GM19351 (cell line): ENCODE data around the gene OTUD1.
A peak's percentile ranks its signal among the peaks of the same experiment; 100 is the strongest.

ENCODE experiments used
- ATAC-seq: cut with Tn5 transposase; IDR thresholded peaks from one replicate; pipeline ENCODE4 v1.9.1; 2021; ENCODE audit warnings: mild to moderate bottlenecking, moderate library complexity; ENCODE audit not compliant: unreplicated experiment

Gene OTUD1

DNA sequence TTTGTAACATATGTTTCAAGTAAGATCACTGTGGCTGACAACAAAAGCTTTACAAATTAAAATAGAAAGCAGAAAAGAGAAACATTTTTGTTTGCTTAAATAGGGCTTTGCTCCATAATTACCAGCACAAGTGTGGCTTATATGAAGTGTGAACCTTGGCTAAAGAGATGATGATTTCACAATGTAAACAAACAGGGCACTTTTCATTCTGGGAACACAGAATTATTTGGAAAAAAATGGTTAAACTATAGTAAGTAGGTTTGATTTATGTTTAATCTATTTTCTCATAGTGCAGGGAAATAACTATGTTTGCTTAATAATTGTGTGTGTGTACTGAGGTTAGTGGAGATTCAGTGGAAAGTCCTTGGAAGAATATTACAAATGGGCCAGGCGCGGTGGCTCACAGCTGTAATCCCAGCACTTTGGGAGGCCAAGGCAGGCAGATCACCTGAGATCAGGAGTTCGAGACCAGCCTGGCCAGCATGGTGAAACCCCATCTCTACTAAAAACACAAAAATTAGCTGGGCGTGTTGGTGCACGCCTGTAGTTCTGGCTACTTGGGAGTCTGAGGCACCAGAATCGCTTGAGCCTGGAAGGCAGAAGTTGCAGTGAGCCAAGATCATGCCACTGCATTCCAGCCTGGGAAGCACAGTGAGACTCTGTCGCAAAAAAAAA lies 19.1 kb upstream of the OTUD1 start:
- no peak for ATAC-seq

DNA sequence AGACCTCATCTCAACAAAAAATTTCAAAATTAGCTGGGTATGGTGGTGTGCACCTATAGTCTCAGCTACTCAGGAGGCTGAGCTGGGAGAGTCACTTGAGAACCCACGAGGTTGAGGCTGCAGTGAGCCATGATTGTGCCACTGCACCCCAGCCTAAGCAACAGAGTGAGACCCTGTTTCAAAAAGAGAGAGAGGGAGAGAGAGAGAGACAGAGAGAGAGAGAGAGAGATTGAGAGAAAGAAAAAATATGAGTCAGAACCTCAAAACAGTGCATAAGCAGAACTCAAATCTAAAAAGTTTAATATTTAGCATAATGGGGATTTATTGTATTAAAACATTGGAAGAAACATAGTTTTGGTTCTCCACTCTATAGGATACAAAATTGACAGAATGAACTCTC lies 17.5 kb upstream of the OTUD1 start:
- ATAC-seq: no peak

DNA sequence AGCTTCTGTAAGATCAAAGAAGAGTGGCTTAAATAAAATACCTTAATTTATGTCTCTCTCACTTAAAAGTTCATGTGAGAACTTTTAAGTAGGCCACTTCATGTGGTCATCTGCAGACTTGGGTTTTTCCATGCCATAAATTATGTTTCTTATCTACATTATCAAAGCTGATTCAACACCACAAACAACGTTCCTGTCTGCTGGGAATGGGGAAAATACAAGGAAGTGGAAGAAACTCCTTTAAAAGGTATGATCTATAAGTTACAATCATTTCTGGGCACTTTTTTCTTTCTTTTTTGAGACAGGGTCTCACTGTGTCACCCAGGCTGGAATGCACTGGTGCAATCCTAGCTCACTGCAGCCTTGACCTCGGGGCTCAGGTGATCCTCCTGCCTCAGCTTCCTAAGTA lies 16.9 kb upstream of the OTUD1 start:
- ATAC-seq: no peak

DNA sequence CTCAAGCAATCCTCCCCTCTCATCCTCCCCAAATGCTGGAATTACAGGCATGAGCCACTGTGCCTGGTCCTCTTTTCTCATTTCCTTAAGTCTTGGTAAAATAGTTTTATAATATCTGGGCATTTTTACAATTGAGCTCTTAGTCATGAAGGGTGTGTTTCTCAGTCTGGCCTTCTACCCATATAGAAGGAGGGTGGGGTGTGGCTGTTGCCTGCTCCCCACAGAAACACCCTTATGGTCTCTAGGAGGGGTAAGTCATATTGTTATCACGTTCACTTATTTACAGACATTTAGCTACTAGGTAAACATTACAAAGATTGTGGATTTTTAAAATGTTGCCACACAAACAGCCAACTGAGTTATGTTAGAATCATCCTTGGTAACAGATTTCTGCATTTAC lies 6.7 kb upstream of the OTUD1 start:
- ATAC-seq: no peak

DNA sequence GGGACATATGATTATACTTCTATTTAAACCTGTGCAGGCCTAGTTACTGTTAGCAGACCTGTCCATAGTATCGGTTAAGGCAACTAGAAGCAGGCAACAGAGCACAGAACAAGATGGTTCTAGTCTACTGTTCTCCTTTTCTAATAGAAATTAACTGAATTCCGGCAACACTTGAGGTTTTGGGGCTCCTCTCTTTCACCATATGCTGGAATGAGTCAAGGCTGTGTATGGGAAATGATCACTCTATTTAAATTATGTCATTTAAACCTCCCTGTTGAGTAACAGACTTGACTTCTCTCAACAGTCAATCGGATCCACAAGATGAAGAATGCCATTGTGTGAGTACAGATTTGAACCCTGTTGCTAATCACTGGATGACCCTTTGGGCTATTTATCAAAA lies 6.2 kb upstream of the OTUD1 start:
- ATAC-seq: no peak

DNA sequence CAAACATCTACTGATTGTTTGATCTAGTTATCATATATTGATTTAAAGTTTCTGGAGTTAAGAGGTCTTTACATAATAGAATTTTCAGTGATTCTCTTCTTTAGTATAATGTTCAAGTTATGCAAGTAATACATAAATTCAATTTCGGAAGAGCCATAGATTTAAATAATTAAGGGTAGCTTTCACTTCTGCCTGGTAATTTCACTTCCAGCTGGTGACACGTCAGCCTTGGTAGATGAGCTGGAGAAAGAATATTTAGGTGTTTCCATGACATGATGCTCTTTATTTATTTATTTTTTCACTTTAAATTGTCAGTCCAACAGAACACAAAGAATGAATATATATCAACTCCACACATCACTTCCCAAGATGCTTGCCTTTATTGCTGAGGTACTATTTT lies 5.2 kb upstream of the OTUD1 start:
- no peak for ATAC-seq

DNA sequence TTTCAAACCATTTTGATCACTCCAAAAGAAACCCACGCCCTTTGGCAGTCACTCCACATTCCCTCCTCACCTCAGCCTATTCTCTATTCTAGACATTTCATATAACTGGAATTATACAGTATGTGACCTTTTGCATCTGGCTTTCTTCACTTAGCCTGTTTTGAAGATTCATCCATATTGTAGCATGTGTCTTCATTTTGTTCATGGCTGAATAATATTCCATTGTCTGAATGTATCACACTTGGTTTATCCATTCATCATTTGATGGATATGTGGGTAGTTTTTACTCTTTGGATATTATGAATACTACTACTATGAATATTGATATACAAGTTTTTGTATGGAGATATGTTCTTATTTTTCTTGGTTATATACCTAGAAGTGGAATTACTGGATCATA lies 3.5 kb upstream of the OTUD1 start:
- ATAC-seq: no peak

DNA sequence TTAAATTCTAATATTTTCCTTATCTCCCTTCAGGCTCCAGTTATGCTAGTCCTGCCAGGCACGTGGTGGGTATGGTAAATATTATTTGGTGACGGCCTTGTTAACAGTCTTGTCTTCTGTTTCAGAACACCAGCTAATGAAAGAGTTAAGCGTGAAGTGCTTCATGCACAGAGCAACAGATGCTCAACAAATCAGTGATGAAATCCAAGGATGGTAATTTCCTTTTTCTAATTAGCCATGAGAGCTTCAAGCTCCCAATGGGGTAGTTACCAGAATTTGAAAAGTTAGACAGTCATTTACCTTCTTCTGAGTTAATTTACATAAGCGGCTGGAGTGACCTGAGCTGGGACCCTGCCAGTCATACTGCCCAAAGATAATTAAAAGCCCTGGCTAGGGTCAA lies 1.9 kb upstream of the OTUD1 start:
- no peak for ATAC-seq

DNA sequence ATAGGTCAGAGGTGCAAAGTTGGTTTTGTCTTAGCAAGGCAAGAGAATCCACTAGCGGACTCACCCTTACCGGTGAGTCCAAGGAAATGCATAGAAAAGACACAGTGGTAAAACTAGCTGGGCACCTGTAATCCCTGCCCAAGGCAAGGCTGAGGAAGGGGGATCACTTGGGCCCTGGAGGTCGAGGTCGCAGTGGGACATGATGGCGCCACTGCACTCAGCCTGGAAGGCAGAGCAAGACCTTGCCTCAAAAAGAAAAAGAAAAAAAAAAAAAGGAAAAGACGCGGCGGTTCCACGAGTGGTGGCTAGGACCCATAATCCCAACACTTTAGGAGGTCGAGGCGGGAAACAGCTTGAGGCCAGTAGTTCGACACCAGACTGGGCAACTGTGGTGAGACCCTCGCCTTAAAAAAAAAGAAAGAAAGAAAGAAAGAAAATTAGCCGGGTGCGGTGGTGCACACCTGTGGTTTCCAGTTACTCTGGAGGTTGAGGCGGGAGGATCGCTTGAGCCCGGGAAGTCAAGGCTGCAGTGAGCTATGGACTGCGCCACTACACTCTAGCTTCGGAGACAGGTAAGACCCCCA lies 820 bp upstream of the OTUD1 start:
- no peak for ATAC-seq

DNA sequence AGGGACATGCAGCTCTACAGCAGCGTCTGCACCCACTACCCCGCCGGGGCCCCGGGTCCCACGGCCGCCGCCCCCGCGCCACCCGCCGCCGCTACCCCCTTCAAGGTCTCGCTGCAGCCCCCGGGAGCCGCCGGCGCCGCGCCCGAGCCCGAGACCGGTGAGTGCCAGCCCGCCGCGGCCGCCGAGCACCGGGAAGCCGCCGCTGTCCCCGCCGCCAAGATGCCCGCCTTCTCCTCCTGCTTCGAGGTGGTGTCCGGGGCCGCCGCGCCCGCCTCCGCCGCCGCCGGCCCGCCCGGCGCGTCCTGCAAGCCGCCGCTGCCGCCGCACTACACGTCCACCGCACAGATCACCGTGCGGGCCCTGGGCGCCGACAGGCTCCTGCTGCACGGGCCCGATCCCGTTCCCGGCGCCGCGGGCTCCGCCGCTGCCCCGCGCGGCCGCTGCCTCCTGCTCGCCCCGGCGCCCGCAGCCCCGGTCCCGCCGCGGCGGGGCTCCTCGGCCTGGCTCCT lies 631 bp downstream of the OTUD1 start:
- peak; percentile 7 for ATAC-seq

DNA sequence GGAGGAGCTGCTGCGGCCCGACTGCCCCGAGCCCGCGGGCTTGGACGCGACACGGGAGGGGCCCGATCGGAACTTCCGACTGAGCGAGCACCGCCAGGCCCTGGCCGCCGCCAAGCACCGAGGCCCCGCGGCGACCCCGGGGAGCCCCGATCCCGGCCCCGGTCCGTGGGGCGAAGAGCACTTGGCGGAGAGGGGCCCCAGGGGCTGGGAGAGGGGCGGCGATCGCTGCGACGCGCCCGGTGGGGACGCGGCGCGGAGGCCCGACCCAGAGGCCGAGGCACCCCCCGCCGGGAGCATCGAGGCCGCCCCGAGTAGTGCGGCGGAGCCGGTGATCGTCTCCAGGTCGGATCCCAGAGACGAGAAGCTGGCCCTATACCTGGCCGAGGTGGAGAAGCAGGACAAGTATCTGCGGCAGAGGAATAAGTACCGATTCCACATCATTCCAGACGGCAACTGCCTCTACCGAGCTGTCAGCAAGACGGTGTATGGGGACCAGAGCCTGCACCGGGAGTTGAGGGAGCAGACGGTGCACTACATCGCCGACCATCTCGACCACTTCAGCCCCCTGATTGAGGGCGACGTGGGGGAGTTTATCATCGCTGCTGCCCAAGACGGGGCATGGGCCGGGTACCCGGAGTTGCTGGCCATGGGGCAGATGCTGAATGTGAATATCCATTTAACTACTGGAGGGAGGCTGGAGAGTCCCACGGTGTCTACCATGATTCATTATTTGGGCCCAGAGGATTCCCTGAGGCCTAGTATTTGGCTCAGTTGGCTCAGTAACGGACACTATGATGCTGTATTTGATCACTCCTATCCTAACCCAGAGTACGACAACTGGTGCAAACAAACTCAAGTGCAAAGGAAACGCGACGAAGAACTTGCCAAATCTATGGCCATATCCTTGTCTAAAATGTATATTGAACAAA lies 1.4 kb downstream of the OTUD1 start:
- peak; percentile 23 for ATAC-seq

DNA sequence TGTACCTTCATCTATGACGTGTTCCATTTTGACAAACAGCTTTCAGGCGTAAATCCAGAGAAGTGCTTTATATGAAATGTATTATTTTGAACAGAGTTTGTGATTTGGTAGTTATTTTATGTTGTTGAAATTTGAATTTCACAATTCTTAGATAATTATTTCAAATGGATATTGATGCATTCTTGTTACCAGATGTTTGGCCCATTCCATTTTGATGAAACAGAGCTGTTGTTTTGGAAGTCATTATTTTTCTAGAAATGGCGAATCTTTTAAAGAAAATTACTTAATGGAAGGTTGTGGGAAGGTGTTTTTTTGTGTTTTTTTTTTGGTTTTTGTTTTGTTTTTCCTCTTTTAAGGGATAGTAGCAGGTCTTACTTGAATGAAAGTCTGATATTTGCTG lies 2.4 kb downstream of the OTUD1 start:
- no peak for ATAC-seq

DNA sequence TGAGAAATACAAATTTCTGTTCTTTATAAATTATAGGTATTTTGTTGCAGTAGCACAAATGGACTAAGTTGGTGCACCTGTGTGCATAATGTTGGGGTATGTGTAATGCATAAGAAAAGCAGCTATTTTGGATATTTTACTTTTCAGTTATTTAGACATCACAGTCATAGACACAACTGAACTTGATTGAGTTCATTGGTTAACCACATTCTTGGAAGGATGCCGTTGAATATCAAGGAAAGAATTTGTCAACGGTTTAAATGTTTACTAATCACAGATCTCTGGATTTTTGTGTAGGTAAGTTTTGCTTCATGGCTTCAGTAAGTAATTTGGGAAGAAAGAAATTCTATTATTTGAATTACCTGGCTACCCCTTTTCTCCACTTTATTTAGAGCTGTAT lies 4.1 kb downstream of the OTUD1 start:
- ATAC-seq: no peak

DNA sequence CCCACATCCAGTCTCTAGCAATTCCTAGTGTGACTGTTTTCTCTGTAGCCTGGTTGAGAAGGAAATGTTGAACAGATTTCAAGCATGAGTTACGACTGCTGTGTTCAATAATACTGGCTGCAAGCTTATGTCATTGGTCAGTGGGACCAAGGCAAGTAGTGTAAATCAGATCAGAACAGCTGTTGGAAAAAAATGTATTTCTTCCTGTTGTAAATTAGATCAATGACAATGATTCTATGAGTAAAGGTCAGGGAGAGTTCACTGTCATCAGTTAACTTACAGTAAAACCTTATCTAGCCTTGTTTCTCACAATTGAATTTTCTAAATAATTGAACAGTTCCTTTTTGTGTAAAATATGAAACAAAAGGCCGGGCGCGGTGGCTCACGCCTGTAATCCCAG lies 6.7 kb downstream of the OTUD1 start:
- ATAC-seq: no peak

DNA sequence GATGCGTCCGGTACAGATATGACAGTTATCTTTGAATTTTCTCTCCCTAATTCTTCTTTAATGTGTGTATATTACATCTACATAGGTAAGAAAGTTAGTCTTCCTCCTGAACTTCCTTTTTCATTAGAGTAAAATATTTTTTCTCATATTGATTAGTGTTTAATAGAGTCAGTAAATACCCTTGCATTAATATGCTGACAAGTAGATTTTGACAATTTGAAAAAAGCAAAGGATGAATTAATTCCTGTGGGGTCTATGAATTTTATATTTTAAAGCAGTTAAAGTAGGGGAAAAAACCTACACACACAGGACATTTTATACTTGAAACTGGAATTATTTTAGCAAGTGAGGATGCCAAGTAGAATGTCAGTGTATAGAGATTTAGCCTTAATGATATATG lies 9.4 kb downstream of the OTUD1 start:
- ATAC-seq: no peak

DNA sequence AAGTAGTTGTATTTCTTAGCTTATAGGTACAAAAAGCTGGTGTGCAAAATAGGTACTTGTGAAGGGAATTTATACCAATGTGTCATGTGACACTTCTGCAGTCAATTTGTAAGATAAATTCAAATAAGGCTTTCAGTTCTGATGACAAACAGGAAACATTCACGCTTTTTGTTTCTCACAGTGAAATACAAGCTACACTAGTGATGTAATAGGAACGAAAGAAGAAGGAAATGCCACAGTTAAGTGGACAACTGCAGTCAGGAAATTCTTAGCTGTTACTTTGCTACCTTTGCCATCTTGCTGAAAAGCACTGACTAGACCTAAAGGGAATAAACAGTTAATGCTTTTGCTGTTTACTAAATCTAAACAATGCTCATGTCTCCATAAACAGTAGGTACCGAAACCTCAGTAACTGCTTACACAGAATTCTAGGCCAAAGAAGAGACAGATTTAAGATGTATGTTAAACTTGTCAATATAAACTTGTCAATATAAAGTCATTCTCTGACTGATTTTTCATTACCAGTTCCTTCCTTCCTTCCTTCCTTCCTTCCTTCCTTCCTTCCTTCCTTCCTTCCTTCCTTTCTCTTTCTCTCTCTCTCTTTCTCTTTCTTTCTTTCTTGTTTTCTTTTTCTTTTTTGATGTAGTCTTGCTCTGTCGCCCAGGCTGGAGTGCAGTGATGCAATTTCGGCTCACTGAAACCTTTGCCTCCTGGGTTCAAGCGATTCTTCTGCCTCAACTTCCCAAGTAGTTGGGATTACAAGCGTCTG lies 10.1 kb downstream of the OTUD1 start:
- peak; percentile 95 for ATAC-seq

DNA sequence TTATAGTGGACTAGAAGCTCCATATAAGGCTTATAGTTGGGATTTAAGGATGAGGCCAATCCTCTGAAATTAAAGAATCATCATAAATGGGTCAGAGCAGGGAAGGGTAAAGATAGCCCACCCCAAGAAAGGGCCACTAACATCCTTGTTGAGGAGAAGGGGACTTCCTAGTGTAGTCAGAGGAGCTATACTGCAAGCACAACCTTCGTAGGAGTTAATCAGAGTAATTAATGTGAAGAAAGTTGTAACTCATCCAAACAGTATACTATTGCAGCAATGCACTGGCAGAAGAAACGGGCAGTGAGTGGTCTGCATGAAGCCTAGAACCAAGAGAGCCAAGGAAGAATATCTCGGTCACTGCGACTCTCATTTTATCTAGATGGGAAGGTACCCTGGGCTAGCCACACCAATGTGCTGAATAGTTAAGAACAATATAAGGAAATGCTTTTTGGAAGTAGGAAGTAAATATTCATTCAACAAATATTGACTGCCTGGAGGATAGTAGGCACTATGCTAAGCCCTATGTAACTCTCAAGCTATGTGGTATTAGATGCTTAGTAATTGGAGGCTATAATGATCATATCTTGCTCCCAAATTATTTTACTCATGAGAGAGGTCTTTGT lies 13.3 kb downstream of the OTUD1 start:
- no peak for ATAC-seq

DNA sequence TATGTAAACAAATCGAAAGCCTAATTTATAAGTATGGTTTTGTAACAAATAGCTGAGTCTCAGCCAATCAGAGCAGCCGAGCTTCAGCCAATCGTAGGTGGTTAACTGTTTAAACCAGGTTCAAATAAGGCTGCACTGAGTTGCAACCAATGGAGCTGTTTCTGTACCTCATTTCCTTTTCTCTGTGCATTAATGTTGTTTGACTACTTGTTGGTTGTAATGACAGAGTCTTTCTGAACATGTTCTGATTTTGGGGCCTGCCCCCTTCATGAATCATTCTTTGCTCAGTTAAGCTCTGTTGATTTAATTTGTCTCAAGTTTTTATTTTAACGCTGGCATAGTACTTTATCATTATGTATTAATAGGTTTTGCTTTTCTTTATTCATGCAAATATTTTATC lies 14.6 kb downstream of the OTUD1 start:
- no peak for ATAC-seq

DNA sequence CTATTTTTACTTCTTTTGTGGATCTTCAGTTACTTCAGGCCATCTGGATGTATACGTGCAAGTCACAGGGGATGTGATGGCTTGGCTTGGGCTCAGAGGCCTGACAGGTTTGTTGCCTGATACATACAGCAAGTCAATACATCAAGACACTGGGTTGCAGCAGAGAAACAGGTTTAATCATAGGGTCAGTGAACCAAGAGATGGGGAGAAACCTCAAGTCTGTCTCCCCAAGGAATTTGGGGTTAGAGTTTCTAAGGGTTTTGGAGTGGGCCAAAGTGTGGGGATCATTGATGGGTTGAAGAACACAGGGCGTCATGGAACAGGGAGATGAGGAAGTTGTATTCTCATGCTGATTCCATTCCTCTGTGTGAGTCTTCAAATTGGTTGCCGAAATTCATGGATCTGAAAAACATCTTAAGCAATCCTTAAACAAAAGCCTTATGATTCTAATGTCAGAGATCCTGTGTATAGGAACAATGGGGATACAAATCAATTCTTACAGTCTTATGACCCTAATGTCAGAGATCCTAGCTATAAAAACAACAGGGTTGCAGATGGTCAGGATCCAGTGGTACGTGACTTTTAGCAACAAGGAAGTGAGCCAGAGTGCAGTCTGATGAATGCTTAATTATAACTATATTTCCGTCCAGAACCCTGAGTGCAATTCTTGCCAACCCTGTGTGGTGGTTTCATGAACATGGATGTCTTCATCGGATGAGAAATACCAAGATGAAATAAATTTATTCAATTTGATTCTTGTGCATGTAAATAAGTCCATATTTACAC lies 18.9 kb downstream of the OTUD1 start:
- no peak for ATAC-seq
